ENCODE data around the gene RHPN2.

RHPN2 gene

GRCh38 chr19:33090179-33090578, 25.5 kb upstream of the RHPN2 start:
- TF ChIP-seq YY1 (IDR thresholded peaks at IDR 0.05; ENCODE audit: low read depth) (no peak), TEAD4 (IDR thresholded peaks at IDR 0.05) (no peak), REST (IDR thresholded peaks at IDR 0.05; ENCODE audit: low read depth) (no peak), EP300 (IDR thresholded peaks at IDR 0.05; ENCODE audit: borderline replicate concordance) (no peak), RAD21 (IDR thresholded peaks at IDR 0.05; ENCODE audit: low read depth) (no peak), TAF1 (IDR thresholded peaks at IDR 0.05; ENCODE audit: low read depth) (no peak), ZBTB7A (IDR thresholded peaks at IDR 0.05; ENCODE audit: low read depth) (no peak), NFIC (IDR thresholded peaks at IDR 0.05) (no peak), EGR1 (IDR thresholded peaks at IDR 0.05) (no peak), FOXM1 (IDR thresholded peaks at IDR 0.05; ENCODE audit: borderline replicate concordance, low read depth) (no peak), CREB1 (IDR thresholded peaks at IDR 0.05; ENCODE audit: low read depth) (no peak), CEBPB (IDR thresholded peaks at IDR 0.05) (no peak), TCF12 (IDR thresholded peaks at IDR 0.05; ENCODE audit: low read depth) (no peak)
- TF ChIP-seq, protein P1, sequence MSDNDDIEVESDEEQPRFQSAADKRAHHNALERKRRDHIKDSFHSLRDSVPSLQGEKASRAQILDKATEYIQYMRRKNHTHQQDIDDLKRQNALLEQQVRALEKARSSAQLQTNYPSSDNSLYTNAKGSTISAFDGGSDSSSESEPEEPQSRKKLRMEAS (IDR thresholded peaks at IDR 0.05) = no peak
- TF ChIP-seq, protein P2, sequence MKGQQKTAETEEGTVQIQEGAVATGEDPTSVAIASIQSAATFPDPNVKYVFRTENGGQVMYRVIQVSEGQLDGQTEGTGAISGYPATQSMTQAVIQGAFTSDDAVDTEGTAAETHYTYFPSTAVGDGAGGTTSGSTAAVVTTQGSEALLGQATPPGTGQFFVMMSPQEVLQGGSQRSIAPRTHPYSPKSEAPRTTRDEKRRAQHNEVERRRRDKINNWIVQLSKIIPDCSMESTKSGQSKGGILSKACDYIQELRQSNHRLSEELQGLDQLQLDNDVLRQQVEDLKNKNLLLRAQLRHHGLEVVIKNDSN (IDR thresholded peaks at IDR 0.05) = no peak

DNA sequence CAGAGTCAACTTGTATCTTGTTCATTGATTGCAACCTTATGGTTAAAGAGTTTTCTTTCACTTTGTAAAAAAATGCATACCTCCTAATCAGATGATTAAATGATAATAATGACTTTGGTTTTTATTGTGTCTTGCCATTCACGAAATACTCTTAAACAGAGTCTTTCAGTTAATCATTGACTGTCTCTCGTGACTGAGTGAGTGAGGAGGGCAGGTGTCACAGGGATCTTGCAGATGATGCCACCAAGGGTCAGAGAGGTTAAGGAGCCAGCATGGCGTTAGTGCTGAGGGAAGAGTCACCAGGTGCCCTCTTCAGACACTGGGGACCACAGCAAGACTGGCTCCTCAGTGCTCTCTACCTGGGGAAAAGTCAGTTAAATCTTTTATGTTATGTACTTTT, 24.3 kb upstream of the RHPN2 start:
- TF ChIP-seq TAF1 (IDR thresholded peaks at IDR 0.05; ENCODE audit: low read depth) (no peak), REST (IDR thresholded peaks at IDR 0.05; ENCODE audit: low read depth) (no peak), TCF12 (IDR thresholded peaks at IDR 0.05; ENCODE audit: low read depth) (no peak), ZBTB7A (IDR thresholded peaks at IDR 0.05; ENCODE audit: low read depth) (no peak), YY1 (IDR thresholded peaks at IDR 0.05; ENCODE audit: low read depth) (no peak), CREB1 (IDR thresholded peaks at IDR 0.05; ENCODE audit: low read depth) (no peak), EP300 (IDR thresholded peaks at IDR 0.05; ENCODE audit: borderline replicate concordance) (no peak), TEAD4 (IDR thresholded peaks at IDR 0.05) (no peak), RAD21 (IDR thresholded peaks at IDR 0.05; ENCODE audit: low read depth) (no peak), NFIC (IDR thresholded peaks at IDR 0.05) (no peak), FOXM1 (IDR thresholded peaks at IDR 0.05; ENCODE audit: borderline replicate concordance, low read depth) (no peak), EGR1 (IDR thresholded peaks at IDR 0.05) (no peak), CEBPB (IDR thresholded peaks at IDR 0.05) (no peak)
- TF ChIP-seq, protein P1 (IDR thresholded peaks at IDR 0.05) = no peak
- TF ChIP-seq, protein P2 (IDR thresholded peaks at IDR 0.05) = no peak

- TF ChIP-seq CREB1 (IDR thresholded peaks at IDR 0.05; ENCODE audit: low read depth) (no peak), TAF1 (IDR thresholded peaks at IDR 0.05; ENCODE audit: low read depth) (no peak), EGR1 (IDR thresholded peaks at IDR 0.05) (no peak), NFIC (IDR thresholded peaks at IDR 0.05) (no peak), REST (IDR thresholded peaks at IDR 0.05; ENCODE audit: low read depth) (no peak), ZBTB7A (IDR thresholded peaks at IDR 0.05; ENCODE audit: low read depth) (no peak), TCF12 (IDR thresholded peaks at IDR 0.05; ENCODE audit: low read depth) (no peak), CEBPB (IDR thresholded peaks at IDR 0.05) (no peak)
- TF ChIP-seq, protein P2 (IDR thresholded peaks at IDR 0.05) = no peak
These were observed 22.3 kb upstream of the RHPN2 start for GRCh38 chr19:33086955-33087354.

GRCh38 chr19:33085570-33086128, 21.0 kb upstream of the RHPN2 start:
- TF ChIP-seq NFIC (IDR thresholded peaks at IDR 0.05) = no peak
- TF ChIP-seq TCF12 (IDR thresholded peaks at IDR 0.05; ENCODE audit: low read depth) = no peak
- TF ChIP-seq TAF1 (IDR thresholded peaks at IDR 0.05; ENCODE audit: low read depth) = no peak
- no peak for TF ChIP-seq ZBTB7A (IDR thresholded peaks at IDR 0.05; ENCODE audit: low read depth)
